ENCODE results near the gene PWP2. TPM values are rescaled to one million over a fixed set of nuclear protein-coding genes. Genes with fewer than 3 reads are reported as not detected.

Gene PWP2
- total and polyA plus RNA-seq, 2 of the 4 experiments (the other 2 are of a cell fraction) = 2.4 to 7.0 TPM

- H3K27me3 ChIP-seq (ENCODE audit: control insufficient read depth, insufficient read depth, low read length) = no peaks in the 10 kb centered on the region
- no peak overlapping the region for H2BK120ac ChIP-seq (ENCODE audit: low read depth, low read length)
- no peak overlapping the region for H3K23ac ChIP-seq (ENCODE audit: low read depth, low read length)
- ATAC-seq (ENCODE audit: low read depth) = no peak
- H3K4me1 ChIP-seq (ENCODE audit: control insufficient read depth, insufficient read depth, low read length) = no peaks in the 10 kb centered on the region
- H3K14ac ChIP-seq (replicated peaks; ENCODE audit: low read depth, low read length) = no peak overlapping the region
- BruUV-seq (replicated peaks) = no TSS peak
- H3K18ac ChIP-seq (ENCODE audit: low read depth, low read length) = no peak overlapping the region
- H2BK20ac ChIP-seq (ENCODE audit: low read depth, low read length) = no peak overlapping the region
- H3K4me3 ChIP-seq (ENCODE audit: insufficient read depth, low read depth, low read length) = no peak overlapping the region
- dilution Hi-C loops (cut with HindIII; ENCODE audit: low sequenced_read_pairs, unreplicated experiment) = no loop called here
- no peak overlapping the region for H2BK15ac ChIP-seq (ENCODE audit: low read depth, low read length)
- no peak for DNase-seq
- no peaks in the 10 kb centered on the region for H3K9me3 ChIP-seq (ENCODE audit: control insufficient read depth, insufficient read depth, low read length)
- H2BK5ac ChIP-seq (ENCODE audit: low read depth, low read length, poor library complexity, severe bottlenecking) = no peak overlapping the region
- H3K9me1 ChIP-seq (ENCODE audit: insufficient read depth, low read length) = peaks cover 15% of the 10 kb centered on the region
- H4K5ac ChIP-seq (ENCODE audit: low read depth, low read length) = no peak overlapping the region
- 100% methylated on average over 1 of the region's 7 CpGs; no CpG with 5 or more reads in 1 of the 2 experiments for WGBS, 2 experiments (ENCODE audit: extremely low coverage in 2 of 2, insufficient read length in 1 of 2)
- ChIA-PET POLR2A (ENCODE audit: unreplicated experiment) (no interaction called here), CTCF (no interaction called here)
- H2AFZ ChIP-seq (replicated peaks; ENCODE audit: low read length, poor library complexity) = no peak overlapping the region
- no peak overlapping the region for H3K4me2 ChIP-seq (ENCODE audit: low read depth, low read length)
- H3K36me3 ChIP-seq (ENCODE audit: control insufficient read depth, insufficient read depth, low read length) = peaks cover 47% of the 10 kb centered on the region
- H3K79me1 ChIP-seq (ENCODE audit: low read depth in 1 of 2, low read length in 2 of 2) = peaks cover 27 to 59% of the 10 kb centered on the region in 2 experiments
- no peak overlapping the region for H3K27ac ChIP-seq (ENCODE audit: insufficient read depth, low read length)
- no peak overlapping the region for H3K9ac ChIP-seq (ENCODE audit: low read depth, low read length)
- in situ Hi-C loops (cut with MboI; ENCODE audit: low sequenced_read_pairs) = no loop called here
- intact Hi-C loops (cut with micrococcal nuclease) = no loop called here
- H3K4ac ChIP-seq (ENCODE audit: low read depth, low read length) = no peak overlapping the region
- TF ChIP-seq RCOR1 (IDR thresholded peaks at IDR 0.05; ENCODE audit: insufficient replicate concordance, low read length) = no peak
- TF ChIP-seq SMC3 (IDR thresholded peaks at IDR 0.05; ENCODE audit: low read depth, low read length) = no peak
- no peak for TF ChIP-seq CEBPB (IDR thresholded peaks at IDR 0.05; ENCODE audit: low read depth, low read length)
- TF ChIP-seq CTCF (conservative IDR thresholded peaks at IDR 0.05; ENCODE audit: low read depth, low read length) = no peak
- no peak for TF ChIP-seq MXI1 (IDR thresholded peaks at IDR 0.05; ENCODE audit: borderline replicate concordance, low read depth, low read length)
- no peak for TF ChIP-seq RAD21 (IDR thresholded peaks at IDR 0.05; ENCODE audit: low read length)
- no peak for TF ChIP-seq USF2 (IDR thresholded peaks at IDR 0.05; ENCODE audit: low read depth, low read length)
- no peak for TF ChIP-seq FOS (IDR thresholded peaks at IDR 0.05; ENCODE audit: low read depth, low read length)
- TF ChIP-seq RFX5 (IDR thresholded peaks at IDR 0.05; ENCODE audit: low read depth, low read length) = no peak
- TF ChIP-seq BHLHE40 (IDR thresholded peaks at IDR 0.05; ENCODE audit: low read depth, low read length) = no peak
- no peak for TF ChIP-seq CHD1 (IDR thresholded peaks at IDR 0.05; ENCODE audit: low read depth, low read length)
- TF ChIP-seq NFE2L2 (IDR thresholded peaks at IDR 0.05; ENCODE audit: low read depth, low read length) = no peak
- no peak for TF ChIP-seq MAFK (IDR thresholded peaks at IDR 0.05; ENCODE audit: low read depth, low read length)
- TF ChIP-seq POLR2A (IDR thresholded peaks at IDR 0.05; ENCODE audit: low read depth, low read length) = no peak
- TF ChIP-seq ELK1 (IDR thresholded peaks at IDR 0.05; ENCODE audit: borderline replicate concordance, low read depth, low read length) = no peak
- TF ChIP-seq MAZ (IDR thresholded peaks at IDR 0.05; ENCODE audit: borderline replicate concordance, low read depth, low read length) = no peak
- H4K91ac ChIP-seq (ENCODE audit: insufficient read depth, low read depth, low read length) = no peak overlapping the region
- H2AK5ac ChIP-seq (ENCODE audit: low read depth, low read length) = no peak overlapping the region
- no peak overlapping the region for H3K56ac ChIP-seq (ENCODE audit: extremely low read depth, insufficient read depth, low read length)
- H2AK9ac ChIP-seq (replicated peaks; ENCODE audit: low read depth, low read length, poor library complexity) = no peak overlapping the region
- peaks cover 9% of the 10 kb centered on the region for H4K20me1 ChIP-seq (ENCODE audit: insufficient read depth, low read length)
- H4K8ac ChIP-seq (ENCODE audit: low read depth in 2 of 2, low read length in 2 of 2) = no peak overlapping the region
These were observed 44.8 kb upstream of the PWP2 start for GRCh38 chr21:44062380-44062779.

Measured in IMR-90 (cell line).